HG03060 (cell line): ENCODE measurements around the gene TMOD2.

Experiments used
- ATAC-seq: cut with Tn5 transposase; IDR thresholded peaks from one replicate; pipeline ENCODE4 v1.9.1; 2021; ENCODE audit warnings: low read depth, moderate number of reproducible peaks; ENCODE audit not compliant: unreplicated experiment

TMOD2 gene

GRCh38 chr15:51735228-51736010, 16.0 kb upstream of the TMOD2 start:
- ATAC-seq: no peak

DNA sequence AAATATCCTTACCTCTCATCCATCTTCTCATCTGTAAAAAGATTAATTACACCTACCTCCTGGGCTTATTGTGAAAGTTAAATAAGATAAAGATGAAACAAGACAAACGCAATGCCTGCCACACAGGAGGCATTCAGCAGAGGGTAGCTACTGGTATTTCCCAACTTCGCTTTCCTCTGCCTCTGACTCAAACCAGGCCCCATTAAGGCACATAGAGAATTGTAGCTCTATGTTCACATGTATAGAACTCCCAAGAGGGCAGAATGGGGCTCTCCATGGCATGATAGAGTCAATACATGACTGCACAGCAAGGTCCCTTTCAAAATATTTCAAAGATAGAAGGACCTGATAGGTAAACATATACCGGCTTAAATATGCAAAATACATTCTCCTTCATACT, 15.3 kb upstream of the TMOD2 start:
- no peak for ATAC-seq

DNA sequence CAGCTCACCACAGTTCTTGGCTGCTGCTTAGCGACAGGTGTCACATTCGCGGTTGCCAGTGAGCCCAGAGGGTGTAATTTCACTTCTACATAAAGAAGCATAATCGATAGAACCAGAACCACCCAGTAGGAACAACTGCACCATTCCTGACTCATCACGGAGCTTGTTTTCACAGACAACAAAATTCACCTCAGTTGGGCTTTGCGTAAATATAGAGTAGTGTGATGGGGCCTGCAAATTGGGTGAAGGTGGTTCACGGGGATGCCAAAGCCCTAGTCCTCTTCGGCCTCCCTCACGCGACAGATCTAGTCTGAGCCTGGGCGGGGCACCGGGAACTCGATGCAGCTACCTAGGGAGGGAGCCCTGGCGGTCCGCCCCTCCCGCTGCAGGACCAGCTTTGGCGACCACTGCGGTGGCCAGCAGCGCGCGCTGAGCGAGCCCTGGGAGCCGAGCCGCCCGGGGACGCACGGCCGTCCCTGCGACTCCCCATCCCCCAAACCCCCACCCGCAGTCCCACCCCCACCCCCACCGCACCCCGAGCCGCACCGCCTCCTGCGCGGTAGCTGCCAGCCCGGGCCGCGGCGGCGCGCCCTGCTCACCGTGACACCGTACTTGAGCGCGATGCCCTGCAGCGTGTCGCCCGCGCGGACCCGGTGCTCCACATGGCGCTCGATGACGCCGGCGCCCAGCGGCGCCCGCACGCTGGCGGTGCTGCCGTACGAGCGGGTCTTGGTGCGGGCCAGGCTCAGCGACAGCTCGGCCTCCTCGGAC, 14.5 kb upstream of the TMOD2 start:
- ATAC-seq: no peak

GRCh38 chr15:51737522-51738305, 13.7 kb upstream of the TMOD2 start, which contains the start of gene LYSMD2:
Gene LYSMD2, minus strand, starts transcription at chr15:51737655. Its CDS starts 33 bp downstream, at chr15:51737622.
- ATAC-seq: no peak

GRCh38 chr15:51738553-51738952, 12.8 kb upstream of the TMOD2 start:
- no peak for ATAC-seq

DNA sequence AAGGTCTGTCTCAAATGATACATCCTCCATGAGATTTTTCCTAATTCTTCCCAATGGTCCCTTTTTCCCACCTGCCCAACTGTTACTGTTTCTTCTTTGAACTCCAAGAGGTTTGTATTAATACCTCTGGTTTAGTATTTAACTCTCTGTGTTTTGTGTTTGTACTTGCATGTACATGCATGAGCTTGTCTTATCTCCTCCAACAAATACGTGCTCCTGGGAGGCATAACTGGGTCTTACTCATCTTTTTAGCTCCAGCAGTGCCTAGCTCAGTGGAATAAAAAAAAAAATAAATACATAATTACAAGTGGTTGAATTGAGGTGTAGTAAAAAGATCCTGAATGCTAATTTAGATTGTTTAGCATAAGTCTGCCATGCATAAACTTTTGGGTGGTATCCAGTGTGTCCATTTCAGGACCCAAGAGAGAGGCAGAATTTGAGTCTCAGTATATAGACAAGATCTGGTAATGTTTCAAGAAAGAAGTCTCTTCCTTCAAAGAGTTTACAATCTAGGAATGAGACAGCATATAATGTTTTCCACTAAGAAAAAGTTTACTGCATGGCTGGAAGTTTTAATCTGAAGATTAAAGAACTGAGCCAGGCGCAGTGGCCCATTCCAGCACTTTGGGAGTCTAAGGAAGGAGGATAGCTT, 12.2 kb upstream of the TMOD2 start:
- ATAC-seq: no peak

DNA sequence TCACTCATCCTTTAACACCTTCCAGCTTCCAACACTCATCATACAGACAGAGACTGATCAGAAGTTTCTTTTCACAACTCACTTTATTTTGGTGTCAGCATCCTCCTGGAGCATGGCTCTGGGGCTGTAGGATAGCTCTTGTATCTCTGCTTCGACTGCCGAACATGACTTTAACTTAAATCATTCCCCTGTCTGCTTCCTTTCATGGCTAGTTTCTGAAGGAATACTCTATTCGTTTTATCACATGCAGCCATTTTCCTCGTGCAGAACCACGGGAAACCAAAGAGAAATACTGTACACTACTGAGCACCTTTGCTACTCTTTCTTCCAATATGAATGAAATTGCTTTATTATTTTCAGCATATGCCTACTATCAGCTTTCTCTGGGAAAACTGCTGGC, 2.1 kb upstream of the TMOD2 start:
- ATAC-seq: no peak

GRCh38 chr15:51750186-51750585, 1.2 kb upstream of the TMOD2 start:
- ATAC-seq: no peak

DNA sequence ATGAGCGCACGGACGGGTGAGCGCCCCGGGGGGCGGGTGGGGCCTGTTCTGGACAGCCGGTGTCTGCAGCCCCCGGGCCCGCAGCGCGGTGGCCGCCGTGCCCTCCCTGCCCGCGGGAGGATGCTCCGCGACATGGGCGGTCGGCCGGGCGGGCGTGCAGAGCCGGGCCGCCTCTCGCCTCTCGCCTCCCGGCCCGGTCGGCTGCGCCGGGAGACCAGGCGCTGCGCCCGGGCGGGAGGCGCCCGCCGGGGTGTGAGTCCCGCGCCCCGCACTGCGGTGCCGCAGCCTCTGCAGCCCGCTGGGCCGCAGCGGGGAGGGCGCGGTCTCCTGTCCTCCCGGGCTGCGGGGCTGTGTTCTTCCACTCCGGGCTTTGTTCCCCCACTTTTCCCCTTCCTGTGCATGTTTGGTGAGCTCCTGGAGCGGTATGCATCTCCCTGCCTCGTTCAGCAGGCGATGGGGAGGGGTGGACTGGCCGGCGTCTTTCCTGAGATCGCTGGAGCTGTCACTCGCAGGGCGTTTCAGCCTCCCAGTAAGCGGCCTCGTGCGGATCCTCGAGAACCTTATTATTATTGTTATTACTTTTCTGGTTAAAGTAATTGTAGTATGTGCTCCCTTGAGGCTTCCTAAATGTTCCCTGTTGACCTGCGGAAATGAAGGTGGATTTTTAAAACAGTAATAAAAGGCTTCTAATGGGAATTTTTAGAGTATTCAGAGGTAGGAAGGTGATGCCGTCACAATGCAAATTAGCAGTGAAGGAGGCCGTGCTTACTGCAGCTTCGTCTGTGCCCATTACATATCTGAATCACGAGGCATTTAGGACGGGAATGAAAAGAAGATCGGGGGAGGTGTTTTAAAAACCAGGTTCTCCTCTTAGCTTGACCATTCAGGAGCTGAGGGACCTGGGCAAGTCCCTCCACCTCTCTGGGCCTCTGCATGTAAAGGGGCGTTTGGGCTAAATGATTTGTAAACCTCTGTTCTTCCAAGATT, 593 bp downstream of the TMOD2 start:
- no peak for ATAC-seq

GRCh38 chr15:51752888-51753287, 1.5 kb downstream of the TMOD2 start:
- ATAC-seq: no peak

DNA sequence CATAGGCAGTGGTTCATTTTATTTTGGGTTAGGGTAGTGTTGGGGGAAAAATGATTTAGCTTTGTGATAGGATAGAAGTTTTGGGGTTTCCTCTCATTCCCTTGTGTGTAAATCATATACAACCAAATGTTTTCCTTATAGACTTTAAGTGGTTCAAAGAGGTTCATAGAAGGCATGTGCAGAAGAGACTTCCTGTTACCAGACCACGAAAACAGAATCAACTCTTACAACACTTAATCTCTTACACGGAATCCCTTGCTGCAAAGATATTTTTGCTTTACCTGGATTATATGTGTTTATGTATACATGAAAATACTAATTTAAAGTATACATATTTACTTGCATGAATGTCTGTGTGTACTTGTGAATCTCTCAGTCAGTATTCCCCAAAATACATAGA, 2.9 kb downstream of the TMOD2 start:
- ATAC-seq: no peak

DNA sequence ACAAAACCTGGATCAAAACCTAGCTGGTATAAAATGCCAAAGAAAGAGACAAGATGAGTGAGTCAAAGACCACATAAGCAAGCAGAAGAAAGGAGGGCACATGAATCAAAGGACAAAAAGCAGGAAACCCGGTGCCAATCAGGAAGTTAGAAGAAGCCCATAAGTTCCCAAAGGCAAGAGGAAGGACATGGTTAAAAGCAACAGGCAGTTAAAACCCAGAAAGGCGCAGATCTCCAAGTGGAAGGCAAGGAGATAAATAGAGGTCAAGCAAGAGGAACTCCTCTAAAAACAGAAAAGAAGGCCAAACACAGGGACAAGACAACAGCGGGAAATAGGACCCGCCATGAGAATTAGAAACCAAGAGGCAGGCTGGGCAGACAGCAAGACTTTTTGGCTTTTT, 4.4 kb downstream of the TMOD2 start:
- no peak for ATAC-seq

DNA sequence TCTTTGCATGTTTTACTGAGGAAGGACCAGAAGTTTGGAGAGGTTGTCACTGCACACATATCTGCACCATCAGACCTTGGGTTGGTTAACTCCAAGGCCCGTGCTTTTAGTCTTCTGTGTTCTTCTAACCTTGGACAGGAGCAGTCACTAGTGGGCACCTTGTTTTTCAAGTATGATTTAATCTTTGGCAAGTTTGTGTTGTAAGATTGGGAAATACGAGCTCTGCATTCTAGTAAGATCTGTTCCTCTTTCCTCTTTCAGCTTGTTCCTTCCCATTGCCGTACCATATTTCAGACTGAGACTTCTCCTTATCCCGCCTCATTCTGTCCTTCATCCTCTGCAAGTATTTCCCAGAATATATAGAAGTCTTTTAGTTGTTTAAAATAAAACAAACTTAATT, 5.1 kb downstream of the TMOD2 start:
- ATAC-seq: no peak

GRCh38 chr15:51757450-51757849, 6.1 kb downstream of the TMOD2 start:
- ATAC-seq: no peak

DNA sequence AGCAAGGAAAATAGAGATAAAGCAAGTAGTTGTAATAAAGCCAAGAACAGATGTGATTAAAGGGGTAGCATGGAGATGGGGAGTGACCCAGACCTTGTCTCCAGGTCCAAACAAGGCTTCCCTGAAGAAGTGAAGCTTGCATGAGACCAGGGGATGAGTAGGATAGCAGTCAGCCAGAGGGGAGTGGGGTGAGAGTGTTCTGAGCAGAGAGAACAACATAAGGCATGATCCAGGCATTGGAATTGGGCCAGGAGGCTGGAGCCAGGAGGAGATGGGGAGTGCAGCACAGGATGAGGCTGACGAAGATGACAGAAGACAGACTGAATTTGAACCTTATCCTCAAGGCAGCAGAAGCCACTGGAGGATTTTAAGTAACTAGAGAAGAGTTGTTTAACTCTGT, 7.2 kb downstream of the TMOD2 start:
- ATAC-seq: no peak

- ATAC-seq: no peak
Measured at GRCh38 chr15:51759557-51760070, 8.2 kb downstream of the TMOD2 start.

DNA sequence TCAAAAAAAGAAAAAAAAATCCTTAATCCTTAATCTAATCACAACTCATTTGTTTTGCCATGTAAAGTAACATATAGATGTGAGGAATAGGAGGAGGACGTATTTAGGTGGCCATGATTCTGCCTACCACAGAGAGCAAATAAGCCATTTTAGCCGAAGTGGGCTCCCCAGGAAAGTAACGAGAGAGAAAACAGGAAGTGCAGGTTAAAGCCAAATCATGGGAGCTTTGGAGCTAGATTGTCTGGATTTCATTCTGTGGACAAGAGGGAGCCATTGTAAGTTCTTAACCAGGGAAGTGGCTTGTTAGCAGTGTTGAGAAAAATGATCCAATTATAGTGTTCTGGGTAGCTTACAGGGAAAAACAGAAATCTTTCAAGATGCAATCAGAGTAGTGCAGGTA, 9.4 kb downstream of the TMOD2 start:
- no peak for ATAC-seq

DNA sequence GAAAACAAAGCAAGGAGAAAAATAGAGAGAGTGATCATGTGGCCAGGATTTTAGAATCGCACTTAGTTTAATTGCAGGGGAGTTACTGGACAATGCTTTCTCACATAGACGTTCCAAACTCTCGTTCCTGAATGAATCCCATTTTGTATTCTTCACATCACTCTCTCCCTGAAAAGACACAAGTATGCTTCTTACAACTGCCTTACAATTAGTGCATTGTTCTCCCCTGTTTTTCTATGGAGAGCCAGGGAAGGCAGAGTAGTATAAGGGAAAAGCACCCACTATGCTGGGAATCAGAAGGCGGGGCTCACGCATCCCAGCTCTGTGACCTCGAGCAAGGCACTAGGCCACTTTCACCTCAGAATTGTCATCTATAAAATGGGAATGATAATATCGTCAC, 14.4 kb downstream of the TMOD2 start:
- no peak for ATAC-seq

DNA sequence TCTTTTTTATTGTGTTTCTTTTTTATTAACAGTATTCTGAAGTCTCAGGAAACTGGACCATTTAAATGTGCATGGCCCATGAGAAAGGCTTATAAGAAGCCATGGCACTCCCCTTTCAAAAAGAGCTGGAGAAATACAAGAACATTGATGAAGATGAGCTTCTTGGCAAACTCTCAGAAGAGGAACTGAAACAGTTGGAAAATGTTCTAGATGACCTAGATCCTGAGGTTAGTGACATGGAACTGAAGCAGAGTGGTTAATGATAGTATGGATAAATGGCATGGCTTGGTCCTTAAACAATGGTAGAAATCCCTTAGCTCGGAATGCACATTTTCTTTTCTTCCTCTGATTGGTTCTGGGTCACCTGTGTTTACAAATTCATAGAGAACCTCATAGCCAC, 14.9 kb downstream of the TMOD2 start:
- no peak for ATAC-seq
